PC-9 (cell line): Measurements from ENCODE around the gene KIF26A. TPM values are rescaled to one million over a fixed set of nuclear protein-coding genes. Genes with fewer than 3 reads are reported as not detected.

ENCODE experiments used
- BruUV-seq: library from RNA; stranded (reverse); fragments of 400-500 nt; replicated peaks from 2 replicates; lab custom pipeline; 2021; lab: Mats Ljungman, UMichigan
- CTCF ChIA-PET: fragments of 300-600 bp; sonication (Branson Sonifier 250); formaldehyde crosslinking; loops from one replicate; lab custom pipeline; 2022; ENCODE audit warnings: antibody characterized with exemption; lab: Charles Lee
- POLR2A ChIA-PET: fragments of 300-600 bp; sonication (Branson Sonifier 250); formaldehyde crosslinking; loops from one replicate; lab custom pipeline; 2022; ENCODE audit warnings: antibody characterized with exemption; ENCODE audit not compliant: unreplicated experiment; lab: Charles Lee
- DNase-seq, 2 experiments: peaks; one replicate each; pipeline versions ENCODE4 v3.0.0 to v3.0.0-alpha.2; 2015 to 2022; ENCODE audit warnings: mixed read lengths in 1 of 2
- H2AFZ ChIP-seq: fragments of 200-600 bp; sonication (generic); 2 replicates; pipeline ENCODE4 v1.8.1; 2017; ENCODE audit warnings: antibody characterized with exemption
- H3F3A ChIP-seq: fragments of 200-600 bp; sonication (generic); 2 replicates; pipeline ENCODE4 v1.8.1; 2017; ENCODE audit warnings: antibody characterized with exemption, mild to moderate bottlenecking, low read depth; ENCODE audit not compliant: insufficient read depth
- H3K27ac ChIP-seq: fragments of 200-600 bp; sonication (generic); 2 replicates; pipeline ENCODE4 v1.6.1; 2016; ENCODE audit warnings: mixed run types
- H3K27me3 ChIP-seq: fragments of 200-600 bp; sonication (generic); 2 replicates; pipeline ENCODE4 v1.6.1; 2016; ENCODE audit warnings: low read depth, mixed run types; ENCODE audit not compliant: insufficient read depth
- H3K36me3 ChIP-seq: fragments of 200-600 bp; sonication (generic); 2 replicates; pipeline ENCODE4 v1.6.1; 2016; ENCODE audit warnings: low read depth, mixed run types
- H3K4me1 ChIP-seq: fragments of 200-600 bp; sonication (generic); replicated peaks from 2 replicates; pipeline ENCODE4 v1.6.1; 2016; ENCODE audit warnings: mixed run types; ENCODE audit not compliant: insufficient read depth
- H3K4me2 ChIP-seq: fragments of 200-600 bp; sonication (generic); 2 replicates; pipeline ENCODE4 v1.6.1; 2017; ENCODE audit warnings: mixed run types
- H3K4me3 ChIP-seq: fragments of 200-600 bp; sonication (generic); 2 replicates; pipeline ENCODE4 v1.6.1; 2016; ENCODE audit warnings: mixed run types
- H3K79me2 ChIP-seq: fragments of 200-600 bp; sonication (generic); 2 replicates; pipeline ENCODE4 v1.6.1; 2017; ENCODE audit warnings: low read depth, mixed run types
- H3K9me2 ChIP-seq: fragments of 200-600 bp; sonication (generic); 2 replicates; pipeline ENCODE4 v1.8.1; 2017; ENCODE audit warnings: mild to moderate bottlenecking; ENCODE audit not compliant: insufficient read depth
- H3K9me3 ChIP-seq: fragments of 200-600 bp; sonication (generic); 2 replicates; pipeline ENCODE4 v1.8.1; 2016; ENCODE audit warnings: low read depth; ENCODE audit not compliant: insufficient read depth
- H4K20me1 ChIP-seq: fragments of 200-600 bp; sonication (generic); 2 replicates; pipeline ENCODE4 v1.8.1; 2017; ENCODE audit not compliant: insufficient read depth
- CTCF ChIP-seq: fragments of 200-600 bp; sonication (generic); conservative IDR thresholded peaks from 2 replicates; pipeline ENCODE4 v1.6.1; 2017; ENCODE audit warnings: mixed run types, antibody characterized with exemption, mild to moderate bottlenecking, moderate library complexity
- EZH2 ChIP-seq: fragments of 200-600 bp; sonication (generic); IDR thresholded peaks from 2 replicates; pipeline ENCODE4 v1.8.0; 2017; ENCODE audit warnings: antibody characterized with exemption, low read depth
- intact Hi-C: fragments of 100-400 bp; cut with micrococcal nuclease; formaldehyde crosslinking; loops from one replicate; pipeline ENCODE4 v1.10.0; 2022; ENCODE audit not compliant: unreplicated experiment
- total RNA-seq: library from RNA; stranded (reverse); gene quantifications from 2 replicates; pipeline ENCODE4 v1.2.3, GENCODE V29; 2021

The KIF26A gene
- total RNA-seq, 1 experiment from 2014 or later, result 0.17 TPM

GRCh38 chr14:104222396-104223036 lies 84.1 kb downstream of the KIF26A start:
- DNase-seq, result no peak
- Histone ChIP-seq H4K20me1 (no peaks in the 10 kb centered on the region), H3K4me3 (no peak overlapping the region), H3K27me3 (peaks cover 49% of the 10 kb centered on the region), H3K36me3 (no peaks in the 10 kb centered on the region), H3K4me1 (no peaks in the 10 kb centered on the region), H3K9me3 (no peaks in the 10 kb centered on the region), H3K27ac (no peak overlapping the region), H3K4me2 (no peak overlapping the region), H3K9me2 (no peaks in the 10 kb centered on the region), H3K79me2 (no peaks in the 10 kb centered on the region), H3F3A (peaks cover 7% of the 10 kb centered on the region; the same call in 1 of the 2 replicates), H2AFZ (no peak overlapping the region)
- TF ChIP-seq CTCF (no peak), EZH2 (no peak)
- BruUV-seq, result no TSS peak
- ChIA-PET CTCF (no interaction called here), POLR2A (no interaction called here)
- intact Hi-C loops, result no loop called here

GRCh38 chr14:104223101-104224041 lies 85.0 kb downstream of the KIF26A start:
- Histone ChIP-seq H3F3A (peaks cover 7% of the 10 kb centered on the region; the same call in 1 of the 2 replicates), H2AFZ (no peak overlapping the region), H3K9me3 (no peaks in the 10 kb centered on the region), H3K79me2 (no peaks in the 10 kb centered on the region), H3K27me3 (peaks cover 40% of the 10 kb centered on the region), H3K27ac (no peak overlapping the region), H4K20me1 (no peaks in the 10 kb centered on the region), H3K36me3 (no peaks in the 10 kb centered on the region), H3K4me3 (no peak overlapping the region), H3K9me2 (no peaks in the 10 kb centered on the region), H3K4me2 (no peak overlapping the region), H3K4me1 (no peaks in the 10 kb centered on the region)
- intact Hi-C loops, result no loop called here
- no peak for DNase-seq
- no TSS peak for BruUV-seq
- CTCF ChIA-PET, result no interaction called here
- POLR2A ChIA-PET, result no interaction called here
- TF ChIP-seq CTCF (no peak), EZH2 (no peak)

GRCh38 chr14:104224131-104224505 lies 85.7 kb downstream of the KIF26A start:
- intact Hi-C loops, result no loop called here
- H3K9me2 ChIP-seq, result no peaks in the 10 kb centered on the region

More at GRCh38 chr14:104224131-104224505, 85.7 kb downstream of the KIF26A start:
- H2AFZ ChIP-seq, result no peak overlapping the region
- no peaks in the 10 kb centered on the region for H3K4me1 ChIP-seq
- TF ChIP-seq CTCF (no peak), EZH2 (no peak)
- no peak overlapping the region for H3K27ac ChIP-seq
- H3K79me2 ChIP-seq, result no peaks in the 10 kb centered on the region
- no peak overlapping the region for H3K4me3 ChIP-seq
- H4K20me1 ChIP-seq, result no peaks in the 10 kb centered on the region
- DNase-seq, result no peak
- BruUV-seq, result no TSS peak
- H3K9me3 ChIP-seq, result no peaks in the 10 kb centered on the region
- ChIA-PET CTCF (no interaction called here), POLR2A (no interaction called here)
- H3K27me3 ChIP-seq, result peaks cover 36% of the 10 kb centered on the region
- H3K4me2 ChIP-seq, result no peak overlapping the region
- H3F3A ChIP-seq, result peaks cover 7% of the 10 kb centered on the region; the same call in 1 of the 2 replicates
- no peaks in the 10 kb centered on the region for H3K36me3 ChIP-seq
